ENCODE results near the gene ZNF555.

Gene ZNF555

GRCh38 chr19:2906631-2907195 is 65.4 kb downstream of the ZNF555 start:
- no peaks in the 10 kb centered on the region for H3K27me3 ChIP-seq (ENCODE audit: insufficient read depth, low read length, poor library complexity)
- H3K4me2 ChIP-seq (ENCODE audit: insufficient read depth, low read length), result no peak overlapping the region
- peaks cover 13% of the 10 kb centered on the region for H3K4me1 ChIP-seq (ENCODE audit: insufficient read depth, low read length)
- no peak overlapping the region; the same call in 1 of the 2 replicates for H3K27ac ChIP-seq (ENCODE audit: low read length)
- H3K79me2 ChIP-seq (ENCODE audit: insufficient read depth, low read length), result peaks cover 71% of the 10 kb centered on the region
- H3K9me3 ChIP-seq (ENCODE audit: insufficient read depth, low read length, severe bottlenecking), result no peaks in the 10 kb centered on the region
- H2AFZ ChIP-seq (ENCODE audit: low read depth, low read length), result no peak overlapping the region
- DNase-seq (no peak), ATAC-seq (ENCODE audit: insufficient read depth, low read depth) (no peak)
- no peak overlapping the region for H3K4me3 ChIP-seq (ENCODE audit: low read depth in 1 of 2, low read length in 2 of 2)
- H4K20me1 ChIP-seq (ENCODE audit: insufficient read depth, low read length), result peaks cover 16% of the 10 kb centered on the region
- no peak overlapping the region for H3K9ac ChIP-seq (ENCODE audit: low read depth, low read length)
- H3K36me3 ChIP-seq (ENCODE audit: insufficient read depth, low read length), result no peaks in the 10 kb centered on the region
- TF ChIP-seq CTCF (IDR thresholded peaks at IDR 0.05; ENCODE audit: borderline replicate concordance, extremely low read depth, low read length, poor library complexity, severe bottlenecking), result no peak
- TF ChIP-seq EZH2 (IDR thresholded peaks at IDR 0.05; ENCODE audit: borderline replicate concordance, low read depth, low read length, severe bottlenecking), result no peak

Data from DND-41 (cell line).